Neuron (in vitro differentiated cells): Measurements from ENCODE around the gene RNF214.
"Not testable (repeated sequence)": the region's sequence is repeated elsewhere in the genome, so short reads cannot be mapped to it uniquely, and the experiment has no call there.

Experiments used
- H2AFZ ChIP-seq: one replicate; pipeline ENCODE4 v1.6.1; 2013; ENCODE audit warnings: low read depth, mild to moderate bottlenecking, inconsistent platforms, low read length, moderate library complexity
- H3K27me3 ChIP-seq: one replicate; pipeline ENCODE4 v1.6.1; 2013; ENCODE audit warnings: low read length; ENCODE audit not compliant: insufficient read depth
- H3K36me3 ChIP-seq: one replicate; pipeline ENCODE4 v1.6.1; 2013; ENCODE audit warnings: low read length; ENCODE audit not compliant: insufficient read depth
- H3K4me1 ChIP-seq: one replicate; pipeline ENCODE4 v1.6.1; 2013; ENCODE audit warnings: low read length; ENCODE audit not compliant: insufficient read depth
- H3K4me3 ChIP-seq: 2 replicates; pipeline ENCODE4 v1.5.1; 2013; ENCODE audit warnings: mild to moderate bottlenecking, low read length, moderate library complexity
- H3K9me3 ChIP-seq: one replicate; pipeline ENCODE4 v1.6.1; 2013; ENCODE audit warnings: low read length

RNF214 gene

DNA sequence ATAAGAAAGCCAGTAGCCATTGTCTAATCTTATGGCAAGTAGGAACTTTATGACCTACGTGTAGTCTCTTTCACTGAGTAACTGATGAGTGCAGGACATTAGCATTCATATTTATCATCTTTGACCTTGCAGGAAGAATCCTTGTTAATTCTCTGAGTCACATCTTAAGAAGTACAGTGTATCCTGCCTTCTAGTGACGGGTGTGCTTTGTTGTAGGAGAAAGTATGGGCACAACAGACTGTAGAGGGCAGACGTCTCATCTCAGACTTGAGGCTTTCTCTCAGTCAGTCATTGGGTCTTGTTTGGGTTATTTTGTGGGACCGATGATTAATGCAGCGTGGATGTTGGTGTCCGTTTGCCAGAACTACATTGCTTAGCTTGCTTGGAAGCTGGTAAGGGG is 6.8 kb downstream of the RNF214 start:
- H3K4me3 ChIP-seq: no peak overlapping the region
- H3K4me1 ChIP-seq: no peaks in the 10 kb centered on the region
- no peaks in the 10 kb centered on the region for H3K9me3 ChIP-seq
- no peaks in the 10 kb centered on the region for H3K27me3 ChIP-seq
- H2AFZ ChIP-seq: no peak overlapping the region
- H3K36me3 ChIP-seq: peaks cover 61% of the 10 kb centered on the region

DNA sequence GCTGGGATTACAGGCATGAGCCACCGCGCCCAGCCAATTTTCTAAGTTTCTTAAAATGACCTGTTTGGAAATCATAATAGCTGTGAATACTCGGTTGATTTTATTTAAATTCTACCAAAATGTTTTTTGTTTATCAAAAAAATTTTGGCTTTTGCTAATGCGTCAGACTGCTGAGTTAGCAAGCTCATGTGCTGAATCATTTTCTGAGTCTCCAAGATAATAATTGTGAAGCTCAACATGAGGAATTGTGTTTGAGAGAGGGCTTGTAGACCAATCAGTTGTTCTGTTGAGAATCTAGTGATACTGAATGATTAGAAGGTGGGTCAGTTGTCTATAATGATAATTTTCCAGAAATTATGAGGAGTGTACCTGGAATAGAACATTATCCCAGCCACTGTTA is 15.9 kb downstream of the RNF214 start:
- H3K36me3 ChIP-seq: peaks cover 70% of the 10 kb centered on the region
- H3K27me3 ChIP-seq: no peaks in the 10 kb centered on the region
- H3K4me3 ChIP-seq: no peak overlapping the region
- H3K4me1 ChIP-seq: no peaks in the 10 kb centered on the region
- no peak overlapping the region for H2AFZ ChIP-seq
- H3K9me3 ChIP-seq: no peaks in the 10 kb centered on the region

DNA sequence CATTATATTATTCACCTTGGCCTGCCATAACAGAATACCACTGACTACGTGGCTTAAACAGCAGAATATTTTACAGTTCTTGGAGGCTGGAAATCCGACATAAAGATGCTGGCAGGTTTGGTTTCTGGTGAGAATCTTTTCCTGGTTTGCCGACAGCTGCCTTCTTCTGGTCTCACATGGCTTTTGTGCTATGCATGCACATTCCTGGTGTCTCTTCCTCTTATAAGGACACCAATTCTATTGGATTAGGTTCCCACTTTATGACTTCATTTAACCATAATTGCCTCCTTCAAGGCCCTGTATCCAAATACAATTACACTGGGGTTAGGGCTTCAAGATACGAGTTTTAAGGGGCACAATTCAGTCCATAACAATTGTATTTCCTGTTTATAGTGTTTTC is 17.1 kb downstream of the RNF214 start:
- Histone ChIP-seq H3K4me3 (no peak overlapping the region), H3K36me3 (peaks cover 66% of the 10 kb centered on the region)

DNA sequence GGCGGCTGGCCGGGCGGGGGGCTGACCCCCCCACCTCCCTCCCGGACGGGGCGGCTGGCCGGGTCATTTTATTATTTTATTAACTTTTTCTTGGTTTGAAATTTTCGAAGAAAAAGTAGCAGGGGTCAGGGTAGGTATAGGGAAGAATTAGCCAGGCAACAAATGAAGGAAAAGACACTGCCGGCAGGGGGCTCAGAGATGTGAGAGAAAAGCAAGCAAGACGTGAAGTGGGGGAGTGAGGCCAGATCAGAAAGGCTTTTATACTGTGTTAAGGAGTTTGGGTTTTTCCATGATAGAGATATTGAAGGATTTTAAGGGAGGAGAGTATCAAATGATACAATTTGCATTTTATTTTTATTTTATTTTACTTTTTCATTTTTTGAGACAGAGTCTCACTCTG is 19.0 kb downstream of the RNF214 start:
- Histone ChIP-seq H3K4me3 (no peak overlapping the region), H3K4me1 (no peaks in the 10 kb centered on the region), H3K36me3 (peaks cover 64% of the 10 kb centered on the region), H3K27me3 (no peaks in the 10 kb centered on the region), H3K9me3 (no peaks in the 10 kb centered on the region), H2AFZ (no peak overlapping the region)

More for the DNA sequence above, 17.1 kb downstream of the RNF214 start:
- Histone ChIP-seq H3K27me3 (no peaks in the 10 kb centered on the region), H3K9me3 (no peaks in the 10 kb centered on the region), H2AFZ (no peak overlapping the region), H3K4me1 (no peaks in the 10 kb centered on the region)

DNA sequence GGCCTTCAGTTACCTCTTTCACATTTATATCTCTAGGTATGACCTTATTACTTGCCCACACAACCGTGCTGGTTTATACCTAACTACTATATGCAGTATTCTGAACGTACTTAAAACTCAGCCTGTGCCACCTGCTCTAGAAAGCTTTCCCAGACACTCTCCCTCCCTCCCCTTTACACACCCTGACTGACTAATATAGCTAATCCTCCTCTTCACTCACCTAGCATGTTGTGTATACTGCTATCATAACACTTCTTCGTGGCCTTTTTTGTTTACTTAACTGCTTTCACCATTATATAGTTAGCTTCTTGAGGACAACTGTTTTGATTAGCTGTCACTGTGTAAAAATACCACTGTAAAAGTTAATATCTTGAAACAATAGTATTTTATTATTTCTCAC is 23.5 kb downstream of the RNF214 start:
- Histone ChIP-seq H2AFZ (no peak overlapping the region), H3K9me3 (no peaks in the 10 kb centered on the region), H3K36me3 (peaks cover 45% of the 10 kb centered on the region), H3K4me3 (no peak overlapping the region), H3K4me1 (no peaks in the 10 kb centered on the region), H3K27me3 (no peaks in the 10 kb centered on the region)

DNA sequence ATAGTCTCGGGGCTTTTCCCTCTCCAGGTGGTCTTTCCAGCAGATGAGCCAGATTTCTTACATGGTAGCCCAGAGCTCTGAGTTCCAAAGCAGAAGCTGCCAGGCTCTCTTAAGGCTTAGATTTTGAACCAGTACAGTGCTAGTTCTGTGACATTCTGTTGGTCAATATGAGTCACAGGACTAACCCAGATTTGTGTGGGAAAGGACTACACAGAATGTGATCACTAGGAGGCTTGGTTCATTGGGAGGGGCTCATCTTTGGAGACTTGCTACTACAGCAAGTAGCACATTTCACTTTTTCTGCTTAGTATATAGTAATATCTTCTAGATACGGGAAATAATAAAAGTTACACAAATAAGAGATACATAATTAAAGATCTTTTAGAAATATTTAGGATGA is 24.1 kb downstream of the RNF214 start:
- no peaks in the 10 kb centered on the region for H3K27me3 ChIP-seq
- H2AFZ ChIP-seq: no peak overlapping the region
- H3K9me3 ChIP-seq: no peaks in the 10 kb centered on the region
- no peak overlapping the region for H3K4me3 ChIP-seq
- H3K36me3 ChIP-seq: peaks cover 45% of the 10 kb centered on the region
- H3K4me1 ChIP-seq: no peaks in the 10 kb centered on the region

DNA sequence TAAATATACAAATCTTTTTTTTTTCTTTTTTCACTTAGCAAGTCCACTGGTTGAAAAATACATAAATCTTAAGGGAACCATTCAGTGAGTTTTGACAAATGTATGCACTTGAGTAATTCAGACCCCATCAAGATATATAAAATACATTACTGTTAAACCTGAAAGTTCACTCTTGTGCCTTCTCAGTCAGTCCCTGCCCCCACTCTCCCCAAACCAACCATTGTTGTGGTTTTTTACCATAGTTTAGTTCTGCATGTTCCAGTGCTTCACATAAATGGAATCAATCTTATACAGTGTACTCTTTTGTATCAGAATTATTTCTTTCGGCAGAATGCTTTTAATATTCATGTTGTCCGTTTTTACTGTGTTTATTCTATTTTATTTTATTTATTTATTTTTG is 26.1 kb downstream of the RNF214 start:
- Histone ChIP-seq H3K27me3 (no peaks in the 10 kb centered on the region), H2AFZ (no peak overlapping the region), H3K4me1 (no peaks in the 10 kb centered on the region), H3K9me3 (no peaks in the 10 kb centered on the region), H3K4me3 (no peak overlapping the region), H3K36me3 (peaks cover 39% of the 10 kb centered on the region)

DNA sequence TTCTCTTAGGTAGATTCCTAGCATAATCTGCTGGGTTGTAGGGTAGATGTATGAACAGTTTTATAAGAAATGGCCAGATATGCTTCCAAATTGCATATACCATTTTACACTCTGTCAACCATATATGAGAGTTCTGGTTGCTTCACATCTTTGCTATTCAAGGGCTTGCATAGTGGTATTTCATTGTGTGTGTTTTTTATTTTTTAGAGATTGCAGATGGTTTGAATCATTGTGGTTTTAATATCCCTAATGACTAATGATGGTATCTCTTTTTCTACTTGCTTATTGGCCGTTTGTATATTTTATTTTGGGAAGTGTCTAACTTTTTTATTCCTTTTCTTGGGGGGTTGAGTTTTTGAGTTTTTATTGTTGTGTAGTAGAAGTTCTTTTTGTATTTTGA is 26.9 kb downstream of the RNF214 start:
- no peak overlapping the region for H2AFZ ChIP-seq
- no peaks in the 10 kb centered on the region for H3K4me1 ChIP-seq
- no peak overlapping the region for H3K4me3 ChIP-seq
- H3K36me3 ChIP-seq: peaks cover 38% of the 10 kb centered on the region
- H3K9me3 ChIP-seq: no peaks in the 10 kb centered on the region
- H3K27me3 ChIP-seq: no peaks in the 10 kb centered on the region

DNA sequence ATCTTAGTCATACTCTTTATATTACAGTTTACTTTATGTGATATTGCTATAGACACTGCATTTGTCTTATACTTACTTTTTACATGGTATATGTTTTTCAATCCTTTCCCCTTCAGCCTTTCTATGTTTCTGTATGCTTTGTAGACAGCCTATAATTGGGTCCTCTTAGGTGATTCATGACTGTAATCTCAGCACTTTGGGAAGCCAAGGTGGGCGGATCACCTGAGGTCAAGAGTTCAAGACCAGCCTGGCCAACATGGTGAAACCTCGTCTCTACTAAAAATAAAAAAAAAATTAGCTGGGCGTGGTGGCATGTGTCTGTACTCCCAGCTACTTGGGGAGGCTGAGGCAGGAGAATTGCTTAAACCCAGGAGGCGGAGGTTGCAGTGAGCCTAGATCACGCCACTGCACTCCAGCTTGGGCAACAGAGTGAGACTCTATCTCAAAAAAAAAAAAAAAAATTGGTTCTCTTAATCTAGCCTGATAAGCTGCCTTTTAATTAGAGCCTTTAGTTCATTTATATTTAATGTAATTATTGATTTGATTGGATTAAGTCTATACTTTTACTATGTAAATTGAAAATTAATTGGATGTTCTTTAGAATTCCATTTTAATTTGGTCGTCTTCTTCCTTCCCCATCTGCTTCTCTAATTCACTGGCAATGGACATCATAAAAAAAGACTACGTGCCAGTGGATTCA is 32.3 kb downstream of the RNF214 start:
- not testable (repeated sequence) for H3K9me3 ChIP-seq, H2AFZ ChIP-seq, H3K4me3 ChIP-seq, H3K4me1 ChIP-seq, H3K27me3 ChIP-seq
- peaks cover 28% of the 10 kb centered on the region for H3K36me3 ChIP-seq

DNA sequence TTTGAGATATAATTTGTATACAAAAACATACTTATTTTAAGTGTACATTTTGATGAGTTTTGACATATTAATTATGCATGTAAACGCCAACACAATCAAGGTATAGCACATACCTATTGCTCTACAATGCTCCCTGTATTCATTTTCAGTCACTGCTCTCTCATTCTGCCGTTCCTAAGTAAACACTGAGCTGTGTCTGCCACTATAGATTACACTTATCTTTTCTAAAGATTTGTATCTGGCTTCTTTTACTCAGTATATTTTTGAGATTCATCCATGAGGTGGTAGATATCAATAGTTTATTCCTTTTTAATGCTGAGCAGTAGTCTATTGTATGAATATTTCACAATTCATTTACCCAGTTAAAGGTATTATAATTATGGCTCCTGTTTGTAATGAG is 33.3 kb downstream of the RNF214 start:
- Histone ChIP-seq H3K4me1 (no peaks in the 10 kb centered on the region), H3K36me3 (peaks cover 25% of the 10 kb centered on the region), H3K4me3 (no peak overlapping the region), H3K9me3 (peaks cover 2% of the 10 kb centered on the region), H2AFZ (no peak overlapping the region), H3K27me3 (no peaks in the 10 kb centered on the region)

DNA sequence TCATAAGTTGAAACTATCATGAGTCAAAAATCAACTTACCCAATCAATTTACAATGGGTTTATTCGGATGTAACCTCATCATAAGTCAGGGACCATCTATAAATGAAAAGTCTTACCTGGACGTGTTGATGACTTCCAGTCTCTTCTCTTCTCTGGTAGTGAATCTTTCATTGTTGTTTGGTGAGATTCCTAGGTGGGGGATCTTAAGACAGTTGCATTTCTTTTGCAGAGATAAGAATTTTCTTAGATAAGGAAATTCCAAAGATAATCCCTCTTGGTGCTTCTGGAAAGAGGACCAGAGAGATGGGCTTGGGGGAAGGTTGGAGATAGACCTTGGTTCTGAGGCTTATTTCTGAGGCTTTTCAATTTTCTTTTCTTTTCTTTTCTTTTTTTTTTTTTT is 37.4 kb downstream of the RNF214 start:
- H3K4me3 ChIP-seq: no peak overlapping the region
- H3K9me3 ChIP-seq: peaks cover 7% of the 10 kb centered on the region
- H3K4me1 ChIP-seq: no peaks in the 10 kb centered on the region
- H2AFZ ChIP-seq: no peak overlapping the region
- H3K36me3 ChIP-seq: peaks cover 24% of the 10 kb centered on the region
- H3K27me3 ChIP-seq: no peaks in the 10 kb centered on the region

DNA sequence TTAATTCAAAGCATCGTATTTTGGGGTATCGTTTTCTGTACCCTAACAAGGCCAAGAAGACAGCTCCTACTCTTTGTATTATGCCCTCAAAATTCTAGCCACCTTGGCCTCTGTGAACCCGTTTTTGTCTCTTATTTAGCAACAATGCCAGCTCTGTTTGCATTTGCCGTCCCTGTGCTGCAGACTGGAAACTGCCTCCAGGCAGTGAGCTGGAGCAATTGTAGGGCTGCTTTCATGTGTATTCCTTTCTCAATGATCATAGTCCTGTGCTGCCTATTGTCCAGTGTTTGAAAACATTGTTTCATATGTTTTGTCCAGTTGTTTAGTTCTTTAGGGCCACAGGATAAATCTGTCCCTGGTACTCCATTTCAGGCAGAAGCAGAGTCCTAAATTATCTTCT is 38.7 kb downstream of the RNF214 start:
- H3K36me3 ChIP-seq: peaks cover 27% of the 10 kb centered on the region
- no peak overlapping the region for H3K4me3 ChIP-seq
- no peaks in the 10 kb centered on the region for H3K27me3 ChIP-seq
- H2AFZ ChIP-seq: no peak overlapping the region
- peaks cover 7% of the 10 kb centered on the region for H3K9me3 ChIP-seq
- no peaks in the 10 kb centered on the region for H3K4me1 ChIP-seq

DNA sequence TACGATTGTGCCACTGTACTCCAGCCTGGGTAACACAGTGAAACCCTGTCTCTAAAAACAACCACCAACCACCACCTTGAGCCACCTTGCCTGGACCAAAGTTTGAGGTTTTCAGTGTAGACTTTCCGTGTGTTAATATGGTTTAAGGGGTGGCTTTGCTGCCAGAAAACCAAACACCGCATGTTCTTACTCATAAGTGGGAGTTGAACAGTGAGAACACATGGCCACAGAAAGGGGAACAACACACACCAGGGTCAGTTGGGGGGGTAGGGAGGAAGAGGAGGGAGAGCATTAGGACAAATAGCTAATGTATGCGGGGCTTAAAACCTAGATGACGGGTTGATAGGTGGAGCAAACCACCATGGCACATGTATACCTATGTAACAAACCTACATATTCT is 39.7 kb downstream of the RNF214 start:
- peaks cover 24% of the 10 kb centered on the region for H3K36me3 ChIP-seq
- H3K4me3 ChIP-seq, H3K4me1 ChIP-seq, H3K9me3 ChIP-seq, H2AFZ ChIP-seq, H3K27me3 ChIP-seq: not testable (repeated sequence)

DNA sequence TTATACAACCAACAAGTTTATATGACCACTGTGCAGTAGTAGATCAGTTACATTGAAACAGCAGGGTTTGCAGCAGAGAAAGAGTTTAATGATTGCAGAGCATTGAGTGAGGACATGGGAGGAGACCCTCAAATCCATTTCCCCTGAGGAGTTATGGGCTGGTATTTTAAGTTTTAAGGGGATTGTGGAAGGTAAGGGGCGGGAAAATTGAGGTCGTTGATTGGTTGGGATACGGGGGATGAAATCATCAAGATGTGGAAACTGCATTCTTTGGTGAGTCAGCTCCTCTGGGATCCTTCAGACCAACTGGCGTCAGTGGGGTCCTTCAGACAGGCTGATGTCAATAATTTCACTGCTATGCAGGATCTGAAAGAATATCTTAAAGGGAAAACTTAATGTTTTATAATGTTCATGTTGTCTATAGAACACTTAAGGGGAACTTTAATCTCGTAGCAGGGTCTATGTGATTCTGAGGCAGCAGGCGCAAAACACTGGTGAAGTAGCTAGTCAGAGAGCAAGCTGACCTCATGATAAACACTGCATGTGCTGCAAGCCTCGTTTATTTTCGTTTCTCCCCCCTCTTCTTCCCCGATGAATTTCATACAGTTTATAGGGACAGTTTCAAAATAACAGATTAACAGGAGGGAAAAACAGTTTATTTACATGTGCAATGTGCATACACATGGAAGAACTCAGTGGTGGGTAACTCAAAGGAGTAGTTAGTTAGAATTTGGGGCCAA is 41.2 kb downstream of the RNF214 start:
- Histone ChIP-seq H3K9me3 (peaks cover 7% of the 10 kb centered on the region), H3K36me3 (peaks cover 22% of the 10 kb centered on the region), H3K4me3 (no peak overlapping the region), H3K4me1 (no peaks in the 10 kb centered on the region), H3K27me3 (no peaks in the 10 kb centered on the region), H2AFZ (no peak overlapping the region)
